ENCODE results near the gene PPIL1. TPM values are rescaled to one million over a fixed set of nuclear protein-coding genes. Genes with fewer than 3 reads are reported as not detected.

The PPIL1 gene
- total RNA-seq, 1 donor from 2014 or later = 25.6 TPM

GRCh38 chr6:36912030-36912454 is 37.4 kb upstream of the PPIL1 start:
- TF ChIP-seq CTCF (IDR thresholded peaks at IDR 0.05) = no peak
- no peak for DNase-seq (ENCODE audit: low spot score)
- Mint-ChIP-seq H3K27ac (ENCODE audit: unreplicated experiment) (peak overlapping the region; percentile 29), H3K36me3 (ENCODE audit: low read depth) (peaks cover 20% of the 10 kb centered on the region), H3K27me3 (ENCODE audit: low read depth) (no peaks in the 10 kb centered on the region), H3K4me3 (ENCODE audit: unreplicated experiment) (no peak overlapping the region), H3K9me3 (ENCODE audit: low read depth) (no peaks in the 10 kb centered on the region), H3K4me1 (ENCODE audit: low read depth) (peaks cover 67% of the 10 kb centered on the region)

DNA sequence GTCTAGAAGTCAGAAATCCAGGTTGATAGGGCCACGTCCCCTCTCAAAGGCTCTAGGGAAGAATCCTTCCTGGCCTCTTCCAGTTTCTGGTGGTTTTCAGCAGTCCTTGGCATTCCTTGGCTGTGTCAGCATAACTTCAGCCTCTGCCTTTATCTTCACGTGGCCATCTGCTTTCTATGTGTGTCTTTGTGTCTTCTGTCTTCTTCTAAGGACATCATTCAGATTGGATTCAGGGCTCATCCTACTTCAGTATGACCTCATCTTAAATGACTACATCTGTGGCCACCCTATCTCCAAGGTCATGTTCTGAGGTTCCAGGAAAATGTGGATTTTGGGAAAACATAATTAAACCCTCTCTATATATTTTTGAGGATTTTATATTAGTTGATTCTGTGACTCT is 34.1 kb upstream of the PPIL1 start:
- no peak for DNase-seq (ENCODE audit: low spot score)
- H3K9me3 Mint-ChIP-seq (ENCODE audit: low read depth) = no peaks in the 10 kb centered on the region
- no peak overlapping the region for H3K27ac Mint-ChIP-seq (ENCODE audit: unreplicated experiment)
- TF ChIP-seq CTCF (IDR thresholded peaks at IDR 0.05) = no peak
- H3K4me1 Mint-ChIP-seq (ENCODE audit: low read depth) = peaks cover 56% of the 10 kb centered on the region
- no peaks in the 10 kb centered on the region for H3K27me3 Mint-ChIP-seq (ENCODE audit: low read depth)
- H3K36me3 Mint-ChIP-seq (ENCODE audit: low read depth) = peaks cover 13% of the 10 kb centered on the region
- no peak overlapping the region for H3K4me3 Mint-ChIP-seq (ENCODE audit: unreplicated experiment)

- H3K4me3 Mint-ChIP-seq (ENCODE audit: unreplicated experiment) = peak overlapping the region; percentile 16
- peak overlapping the region; percentile 90 for H3K27ac Mint-ChIP-seq (ENCODE audit: unreplicated experiment)
- H3K27me3 Mint-ChIP-seq (ENCODE audit: low read depth) = no peaks in the 10 kb centered on the region
- no peaks in the 10 kb centered on the region for H3K9me3 Mint-ChIP-seq (ENCODE audit: low read depth)
- no peak for DNase-seq (ENCODE audit: low spot score)
- H3K36me3 Mint-ChIP-seq (ENCODE audit: low read depth) = peaks cover 16% of the 10 kb centered on the region
- H3K4me1 Mint-ChIP-seq (ENCODE audit: low read depth) = peaks cover 48% of the 10 kb centered on the region
- no peak for TF ChIP-seq CTCF (IDR thresholded peaks at IDR 0.05)
Measured at GRCh38 chr6:36907781-36908180, 33.2 kb upstream of the PPIL1 start.

DNA sequence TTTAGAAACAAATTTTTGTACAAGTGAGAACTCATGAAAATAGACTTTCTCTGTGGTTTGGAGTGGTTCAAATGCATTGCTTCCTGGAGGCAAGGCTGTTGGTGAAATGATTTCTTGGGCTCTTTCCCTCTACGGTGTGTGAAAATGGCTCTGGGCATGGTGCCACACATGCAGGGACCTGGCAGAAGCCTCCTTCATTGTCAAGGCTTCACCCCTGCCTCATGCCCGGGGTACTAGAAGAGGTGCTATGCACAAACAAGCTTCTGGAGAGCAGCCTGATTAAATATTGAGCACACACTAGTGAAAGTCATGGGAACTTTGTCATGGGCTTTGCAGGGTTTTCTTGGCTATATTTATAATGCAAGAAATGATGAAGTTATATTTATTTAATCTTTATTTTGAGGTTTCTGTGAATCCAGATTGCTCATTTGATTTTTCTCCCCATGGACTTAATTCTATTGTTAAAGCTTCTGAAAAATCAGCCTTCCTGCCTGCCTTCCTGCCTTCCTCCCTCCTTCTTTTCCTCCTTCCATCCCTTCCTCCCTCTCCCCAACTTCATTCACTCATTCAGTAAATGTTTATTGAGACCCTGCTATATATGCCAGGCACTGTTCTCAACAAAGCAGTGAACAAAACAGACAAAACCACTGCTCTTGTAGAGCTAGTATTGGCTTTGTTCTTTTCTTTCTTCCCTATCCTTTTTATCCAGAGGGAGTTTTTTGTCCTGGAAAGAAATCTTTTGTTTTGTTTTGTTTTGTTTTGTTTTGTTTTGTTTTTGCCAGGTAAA is 32.1 kb upstream of the PPIL1 start:
- no peaks in the 10 kb centered on the region for H3K9me3 Mint-ChIP-seq (ENCODE audit: low read depth)
- peaks cover 38% of the 10 kb centered on the region for H3K4me1 Mint-ChIP-seq (ENCODE audit: low read depth)
- no peak for TF ChIP-seq CTCF (IDR thresholded peaks at IDR 0.05)
- peak overlapping the region; percentile 90 for H3K27ac Mint-ChIP-seq (ENCODE audit: unreplicated experiment)
- no peak for DNase-seq (ENCODE audit: low spot score)
- peaks cover 19% of the 10 kb centered on the region for H3K36me3 Mint-ChIP-seq (ENCODE audit: low read depth)
- H3K4me3 Mint-ChIP-seq (ENCODE audit: unreplicated experiment) = no peak overlapping the region
- H3K27me3 Mint-ChIP-seq (ENCODE audit: low read depth) = no peaks in the 10 kb centered on the region

DNA sequence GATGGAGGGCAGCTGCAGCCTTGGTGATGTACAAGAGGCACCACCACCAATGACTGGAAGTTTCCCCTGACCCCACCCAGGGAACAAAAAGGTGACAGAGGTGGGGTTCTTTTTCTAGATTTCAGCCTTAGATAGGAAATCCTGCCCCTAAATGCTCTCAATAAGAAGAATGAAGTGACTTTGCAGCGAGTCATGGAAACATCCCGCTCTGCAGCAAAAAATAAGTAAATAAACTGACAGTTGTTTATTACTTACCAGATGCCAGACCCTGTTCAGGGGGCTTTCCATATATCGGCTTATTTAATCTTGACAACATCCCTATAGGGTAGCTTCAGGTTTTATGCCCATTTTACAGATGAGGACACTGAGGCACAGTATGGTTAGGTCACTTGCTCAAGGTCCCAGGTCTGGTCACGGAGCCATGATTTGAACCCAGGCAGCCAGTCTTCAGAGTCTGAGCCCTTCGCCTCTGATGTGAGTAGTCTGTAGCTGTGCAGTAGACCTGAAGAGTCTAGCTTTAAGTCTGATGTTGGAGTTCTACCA is 30.3 kb upstream of the PPIL1 start:
- no peak for DNase-seq (ENCODE audit: low spot score)
- H3K27me3 Mint-ChIP-seq (ENCODE audit: low read depth) = no peaks in the 10 kb centered on the region
- no peak overlapping the region for H3K27ac Mint-ChIP-seq (ENCODE audit: unreplicated experiment)
- no peak overlapping the region for H3K4me3 Mint-ChIP-seq (ENCODE audit: unreplicated experiment)
- TF ChIP-seq CTCF (IDR thresholded peaks at IDR 0.05) = no peak
- H3K36me3 Mint-ChIP-seq (ENCODE audit: low read depth) = peaks cover 16% of the 10 kb centered on the region
- H3K9me3 Mint-ChIP-seq (ENCODE audit: low read depth) = no peaks in the 10 kb centered on the region
- H3K4me1 Mint-ChIP-seq (ENCODE audit: low read depth) = peaks cover 35% of the 10 kb centered on the region
